GM18909 (cell line): ENCODE results near the gene AUH.

Experiments
- ATAC-seq: cut with Tn5 transposase; IDR thresholded peaks from one replicate; pipeline ENCODE4 v1.9.1; 2021; ENCODE audit warnings: mild to moderate bottlenecking; ENCODE audit not compliant: unreplicated experiment, poor library complexity

AUH gene

GRCh38 chr9:91178281-91179236 is 183.2 kb downstream of the AUH start:
- ATAC-seq, result no peak

- no peak for ATAC-seq
Measured at GRCh38 chr9:91177661-91178280, 183.9 kb downstream of the AUH start.

- ATAC-seq, result no peak
Measured at GRCh38 chr9:91177081-91177480, 184.6 kb downstream of the AUH start.

GRCh38 chr9:91176426-91176825 is 185.3 kb downstream of the AUH start:
- ATAC-seq, result no peak

GRCh38 chr9:91174772-91175171 is 186.9 kb downstream of the AUH start:
- no peak for ATAC-seq

GRCh38 chr9:91172329-91172728 is 189.4 kb downstream of the AUH start:
- ATAC-seq, result no peak

- no peak for ATAC-seq
Measured at GRCh38 chr9:91170951-91171350, 190.8 kb downstream of the AUH start.

- no peak for ATAC-seq
Measured at GRCh38 chr9:91166796-91167366, 194.8 kb downstream of the AUH start.

GRCh38 chr9:91164724-91165520 is 196.8 kb downstream of the AUH start:
- peak; percentile 52 for ATAC-seq
